Caki2 (cell line): ENCODE data around the gene CEP95. TPM values are rescaled to one million over a fixed set of nuclear protein-coding genes. Genes with fewer than 3 reads are reported as not detected.
A peak's percentile ranks its signal among the peaks of the same experiment; 100 is the strongest.
"Not testable (repeated sequence)": the region's sequence is repeated elsewhere in the genome, so short reads cannot be mapped to it uniquely, and the experiment has no call there.

Experiments
- DNase-seq: peaks from one replicate; pipeline ENCODE4 v3.0.0-alpha.2; 2015; ENCODE audit warnings: low read depth
- in situ Hi-C: cut with HindIII; loops from 2 replicates; pipeline ENCODE4 v1.10.0; 2016; ENCODE audit warnings: low sequenced_read_pairs, low pct_unique_long_range_greater_than_20kb, mixed read lengths
- total RNA-seq: library from RNA; depleted of rRNA; stranded (reverse); fragments of >200 nt; shearing (Covaris generic); gene quantifications from 2 replicates; pipeline ENCODE4 v1.2.3, GENCODE V29; 2014; ENCODE audit warnings: low replicate concordance

CEP95 gene
- total RNA-seq, 1 experiment from 2014 or later: 16.5 TPM

DNA sequence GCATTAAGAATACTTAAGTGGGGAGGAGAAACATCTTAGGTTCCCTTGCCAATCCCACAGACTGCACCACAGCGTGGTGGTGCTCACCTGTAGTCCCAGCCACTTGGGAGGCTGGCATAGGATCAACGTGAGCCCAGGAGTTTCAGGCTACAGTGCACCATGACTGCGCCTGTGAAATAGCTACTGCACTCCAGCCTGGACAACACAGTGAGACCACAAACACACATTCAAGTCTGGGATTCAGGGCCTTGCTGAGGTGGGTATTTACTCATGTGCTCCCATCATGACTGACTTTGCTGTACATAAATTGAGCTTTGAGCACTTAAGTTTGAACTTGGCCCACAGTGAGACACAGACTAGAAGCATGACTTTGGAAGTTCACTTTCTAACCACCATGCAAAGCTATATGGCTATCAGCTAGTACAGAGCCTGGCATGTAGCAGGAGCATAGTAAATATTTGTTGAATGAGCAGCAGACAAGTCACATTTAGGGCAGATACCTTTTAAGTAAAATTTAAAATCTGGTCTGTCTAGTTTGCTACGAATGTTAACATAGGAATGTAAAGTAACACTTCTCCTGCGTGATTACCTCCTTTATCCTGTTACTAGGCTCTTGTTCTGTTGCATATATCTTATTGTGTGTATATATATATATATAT lies 33.5 kb downstream of the CEP95 start:
- in situ Hi-C loops: no loop called here
- no peak for DNase-seq

GRCh38 chr17:64544742-64545141 lies 38.0 kb downstream of the CEP95 start:
- DNase-seq: no peak
- in situ Hi-C loops: no loop called here

- no peak for DNase-seq
- in situ Hi-C loops: no loop called here
Measured at GRCh38 chr17:64546716-64547115, 39.9 kb downstream of the CEP95 start.

- in situ Hi-C loops: no loop called here
- no peak for DNase-seq
Measured at GRCh38 chr17:64547319-64547718, 40.5 kb downstream of the CEP95 start.

GRCh38 chr17:64551461-64551860 lies 44.7 kb downstream of the CEP95 start:
- in situ Hi-C loops: no loop called here
- no peak for DNase-seq

DNA sequence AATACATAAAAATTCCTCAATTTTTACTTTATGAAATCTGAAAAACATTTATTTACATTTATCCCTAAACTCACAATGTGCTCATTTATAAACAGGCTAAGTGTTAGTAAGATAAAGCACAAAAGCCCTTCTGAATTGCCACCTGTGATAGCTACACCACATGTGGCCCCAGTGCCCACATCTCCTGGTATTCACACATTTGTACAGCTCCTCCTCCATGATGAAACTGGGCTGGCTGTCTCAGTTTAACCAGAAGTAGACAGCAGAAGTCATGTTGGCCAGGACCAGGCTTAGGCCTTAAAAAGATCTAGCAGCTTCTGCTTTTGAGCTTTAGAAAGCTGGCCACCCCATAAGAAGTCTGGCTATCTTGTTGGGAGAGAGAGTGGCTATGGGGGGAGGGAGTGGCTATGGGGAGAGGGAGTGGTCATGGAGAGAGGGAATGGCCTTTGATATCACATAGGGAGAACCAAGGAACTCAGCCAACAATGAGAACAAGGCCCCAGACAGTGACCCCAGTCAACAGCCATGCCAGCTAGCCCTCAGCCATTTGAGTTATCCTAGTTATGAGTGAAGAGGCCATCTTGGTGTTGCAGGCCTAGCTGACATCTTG lies 47.4 kb downstream of the CEP95 start:
- in situ Hi-C loops: no loop called here
- DNase-seq: no peak

GRCh38 chr17:64555281-64555680 lies 48.5 kb downstream of the CEP95 start:
- in situ Hi-C loops: no loop called here
- DNase-seq: no peak

DNA sequence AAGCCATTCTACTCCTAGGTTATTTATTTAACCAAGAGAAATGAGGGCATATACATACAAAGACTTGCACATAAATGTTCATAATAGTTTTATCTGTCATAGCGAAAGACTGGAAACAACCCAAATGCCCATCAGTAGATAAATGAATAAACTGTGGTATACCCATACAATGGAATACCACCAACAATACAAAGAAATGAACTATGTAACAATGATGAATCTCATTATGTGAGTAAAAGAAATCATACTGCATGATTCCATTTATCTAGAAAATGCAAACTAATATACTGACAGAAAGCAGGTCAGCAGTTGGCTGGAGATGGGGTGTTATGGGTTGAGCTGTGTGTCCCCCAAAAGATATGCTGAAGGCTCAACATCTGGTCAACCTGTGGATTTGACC lies 57.3 kb downstream of the CEP95 start:
- in situ Hi-C loops: no loop called here
- no peak for DNase-seq

DNA sequence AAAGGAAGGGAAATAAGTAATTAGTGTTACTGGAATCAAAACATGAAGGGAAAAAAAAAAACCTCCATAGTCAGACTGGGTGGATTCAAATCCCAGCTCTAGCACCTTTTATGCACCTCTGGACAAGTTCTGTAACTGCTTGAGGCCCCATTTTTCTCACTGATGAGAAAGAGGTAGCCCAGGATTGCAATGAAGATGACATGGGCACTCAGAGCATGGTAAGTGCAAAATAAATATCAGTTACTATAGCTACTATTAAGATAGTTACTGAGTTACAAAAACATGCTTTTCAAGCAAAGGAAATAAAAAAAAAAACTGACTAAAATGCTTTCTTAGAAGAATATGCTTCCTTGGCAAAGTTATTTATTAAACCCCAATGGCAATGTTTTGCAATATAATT lies 58.8 kb downstream of the CEP95 start:
- in situ Hi-C loops: no loop called here
- DNase-seq: peak; percentile 12

DNA sequence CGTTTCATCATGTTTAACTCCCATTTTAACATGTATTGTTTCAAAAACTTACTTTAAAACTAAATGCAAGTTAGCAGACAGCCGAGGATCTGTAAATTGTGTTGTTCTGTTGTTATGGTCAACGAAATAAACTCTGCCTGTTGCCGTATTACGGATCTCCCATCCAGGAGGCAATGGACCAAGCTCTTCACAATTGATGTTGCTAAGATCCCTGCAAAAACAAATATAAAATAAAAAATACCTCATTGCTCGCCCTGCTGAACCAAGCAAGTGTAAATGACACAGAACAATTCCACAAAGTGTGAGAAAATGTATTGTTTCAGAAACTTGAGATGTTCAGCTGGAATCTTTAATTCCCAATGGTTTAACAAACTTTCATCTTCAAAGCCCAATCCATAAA lies 65.0 kb downstream of the CEP95 start:
- in situ Hi-C loops: no loop called here
- DNase-seq: no peak

DNA sequence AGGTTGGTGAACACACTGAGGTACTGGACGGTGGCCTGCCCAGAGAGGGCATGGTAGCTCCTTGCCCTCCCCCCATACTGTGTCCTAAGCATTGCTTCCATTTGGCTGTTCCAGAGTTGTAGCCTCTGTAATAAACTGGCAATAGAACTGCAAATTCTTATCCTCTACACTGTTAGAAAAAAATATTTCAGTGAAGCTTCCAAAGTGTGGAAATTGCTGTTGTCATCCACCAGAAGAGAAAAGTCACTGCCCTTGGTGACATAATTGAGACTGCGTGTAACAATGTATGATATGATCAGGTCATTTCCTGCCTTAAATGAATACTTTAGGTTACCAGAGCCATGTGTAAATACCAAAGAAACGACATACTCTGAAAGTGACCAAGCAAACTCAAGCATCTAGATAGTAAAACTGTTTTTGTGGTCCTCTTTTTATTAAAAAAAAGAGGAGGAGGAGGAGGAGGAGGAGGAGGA lies 65.9 kb downstream of the CEP95 start:
- in situ Hi-C loops: no loop called here
- DNase-seq: peak; percentile 29

DNA sequence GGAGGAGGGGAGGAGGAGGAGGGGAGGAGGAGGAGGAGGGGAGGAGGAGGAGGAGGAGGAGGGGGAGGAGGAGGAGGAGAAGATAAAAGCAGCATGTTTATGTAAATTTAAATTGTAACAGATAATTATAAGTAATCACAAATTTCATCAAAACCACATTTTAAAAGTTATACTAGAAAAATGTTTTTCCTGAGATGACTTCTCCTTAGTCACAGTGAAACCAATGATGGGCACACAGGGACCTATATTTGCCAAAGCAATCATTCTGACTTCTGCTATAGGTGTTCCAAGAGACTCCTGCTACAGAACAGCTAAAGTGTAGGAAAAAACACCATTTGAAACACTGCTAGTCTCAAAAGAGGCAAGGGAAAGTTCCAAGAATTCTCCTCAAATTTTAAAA lies 66.4 kb downstream of the CEP95 start:
- no peak for DNase-seq
- in situ Hi-C loops: no loop called here

DNA sequence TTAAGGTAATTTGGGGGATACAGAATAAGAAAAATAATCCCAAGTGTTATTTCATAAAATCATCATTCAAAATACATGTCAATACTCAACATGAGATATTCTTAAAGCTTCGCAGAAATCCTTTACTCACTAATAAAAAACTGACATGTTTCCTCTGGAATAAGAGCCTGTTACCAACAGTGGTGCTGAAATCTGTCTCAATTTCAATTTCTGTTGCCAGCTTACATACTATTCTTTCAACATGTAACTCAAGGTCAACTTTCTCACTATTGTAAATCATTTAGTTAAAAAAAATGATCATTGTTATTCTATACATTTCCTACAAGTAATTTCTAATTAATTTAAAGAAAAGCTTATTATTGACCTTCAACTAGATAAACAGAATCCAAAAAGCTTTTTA lies 67.9 kb downstream of the CEP95 start:
- in situ Hi-C loops: no loop called here
- no peak for DNase-seq

- in situ Hi-C loops: no loop called here
- DNase-seq: no peak
Measured at GRCh38 chr17:64575431-64575830, 68.7 kb downstream of the CEP95 start.

DNA sequence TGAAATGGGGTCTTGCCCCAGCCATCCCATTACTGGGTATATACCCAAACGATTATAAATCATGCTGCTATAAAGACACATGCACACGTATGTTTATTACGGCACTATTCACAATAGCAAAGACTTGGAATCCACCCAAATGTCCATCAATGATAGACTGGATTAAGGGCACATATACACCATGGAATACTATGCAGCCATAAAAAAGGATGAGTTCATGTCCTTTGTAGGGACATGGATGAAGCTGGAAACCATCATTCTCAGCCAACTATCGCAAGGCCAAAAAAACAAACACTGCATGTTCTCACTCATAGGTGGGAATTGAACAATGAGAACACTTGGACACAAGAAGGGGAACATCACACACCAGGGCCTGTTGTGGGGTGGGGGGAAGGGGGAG lies 70.2 kb downstream of the CEP95 start:
- in situ Hi-C loops, DNase-seq: not testable (repeated sequence)

DNA sequence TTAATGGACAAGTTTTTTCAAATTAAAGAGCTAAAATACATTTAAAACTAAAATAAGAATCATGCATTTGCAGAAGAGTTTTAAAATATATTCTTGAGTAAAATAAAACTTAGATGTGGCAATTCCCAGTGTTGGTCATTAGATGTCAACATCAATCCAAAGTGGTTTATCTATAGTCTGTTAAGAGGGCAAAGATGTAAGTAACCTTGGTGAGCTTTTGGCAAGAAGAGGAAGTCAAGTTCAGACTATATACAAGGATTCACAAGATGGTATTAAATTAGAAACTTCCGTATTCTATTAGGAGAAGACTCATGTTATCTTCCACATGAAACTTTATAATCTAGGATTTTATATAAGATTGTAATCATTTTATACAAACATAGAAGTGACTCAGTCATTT lies 73.1 kb downstream of the CEP95 start:
- in situ Hi-C loops: no loop called here
- DNase-seq: no peak

GRCh38 chr17:64580384-64581315 lies 73.9 kb downstream of the CEP95 start:
- no peak for DNase-seq
- in situ Hi-C loops: no loop called here

- in situ Hi-C loops: no loop called here
Measured at GRCh38 chr17:64583038-64583437, 76.3 kb downstream of the CEP95 start.

GRCh38 chr17:64585146-64585545 lies 78.4 kb downstream of the CEP95 start:
- in situ Hi-C loops: no loop called here
- DNase-seq: no peak

More at GRCh38 chr17:64583038-64583437, 76.3 kb downstream of the CEP95 start:
- no peak for DNase-seq
